Lower lobe of right lung (tissue), 2 donors: Measurements from ENCODE around the gene KCNC3. TPM values are rescaled to one million over a fixed set of nuclear protein-coding genes. Genes with fewer than 3 reads are reported as not detected.

Experiments used
- ATAC-seq, 2 donors: fragments of 200-7000 bp; cut with Tn5 transposase; one replicate each; pipeline ENCODE4 v1.9.1; 2020 to 2022; ENCODE audit warnings: mild to moderate bottlenecking in 2 of 2, moderate library complexity in 2 of 2
- DNase-seq: peaks from one replicate; pipeline ENCODE4 v3.0.0-alpha.2; 2020
- H3K27ac ChIP-seq: fragments of 200-600 bp; one replicate; pipeline ENCODE4 v1.8.0; 2022
- H3K27me3 ChIP-seq: fragments of 200-600 bp; one replicate; pipeline ENCODE4 v1.8.0; 2022; ENCODE audit warnings: low read depth
- H3K36me3 ChIP-seq: fragments of 200-600 bp; one replicate; pipeline ENCODE4 v1.8.0; 2022; ENCODE audit warnings: mild to moderate bottlenecking
- H3K4me1 ChIP-seq: fragments of 200-600 bp; one replicate; pipeline ENCODE4 v1.8.0; 2022
- H3K4me3 ChIP-seq: fragments of 200-600 bp; one replicate; pipeline ENCODE4 v1.8.0; 2022; ENCODE audit warnings: mild to moderate bottlenecking
- H3K9me3 ChIP-seq: fragments of 200-600 bp; one replicate; pipeline ENCODE4 v1.8.0; 2022
- intact Hi-C: fragments of 100-400 bp; cut with DNase I; formaldehyde crosslinking; loops from one replicate; pipeline ENCODE4 v1.11.0; 2022
- total RNA-seq: library from RNA; stranded (reverse); fragmentation: NEBNext Ultra II Directional; extraction: Animal tissue kit (Norgen Biotek cat#: 25700); gene quantifications from one replicate; pipeline ENCODE4 v1.2.1, GENCODE V29; 2021
- TF ChIP-seq, protein P1 (sequence below): fragments of 200-600 bp; IDR thresholded peaks from one replicate; pipeline ENCODE4 v1.8.0; 2022; ENCODE audit warnings: antibody characterized with exemption, mild to moderate bottlenecking
- donor health status: DM: no; HTN: yes; CAD: no; lungs with severe emphysema.

KCNC3 gene
- total RNA-seq, 1 donor from 2014 or later: 11.1 TPM

DNA sequence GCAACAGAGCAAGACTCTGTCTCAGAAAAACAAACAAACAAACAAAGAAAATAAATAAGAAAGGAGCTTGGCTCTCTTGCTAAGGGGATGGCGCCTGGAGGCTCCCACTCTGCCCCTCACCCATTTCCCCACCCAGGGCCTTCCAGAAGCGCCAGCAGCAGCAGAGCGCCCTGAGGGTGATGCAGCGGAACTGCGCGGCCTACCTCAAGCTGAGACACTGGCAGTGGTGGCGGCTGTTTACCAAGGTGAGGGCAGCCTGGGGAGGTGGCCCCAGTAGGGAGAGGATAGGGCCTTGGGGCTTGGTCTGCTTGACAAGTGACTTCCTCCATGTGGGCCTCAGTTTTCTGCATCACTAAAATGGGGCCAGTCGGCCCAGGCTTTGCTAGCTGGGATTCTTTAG, 66.0 kb downstream of the KCNC3 start:
- Histone ChIP-seq H3K27me3 (no peaks in the 10 kb centered on the region), H3K36me3 (peaks cover 18% of the 10 kb centered on the region), H3K4me3 (no peak overlapping the region), H3K4me1 (no peaks in the 10 kb centered on the region), H3K27ac (no peak overlapping the region), H3K9me3 (no peaks in the 10 kb centered on the region)
- DNase-seq (no peak), ATAC-seq (no peak)
- intact Hi-C loops: no loop called here
- TF ChIP-seq, protein P1, sequence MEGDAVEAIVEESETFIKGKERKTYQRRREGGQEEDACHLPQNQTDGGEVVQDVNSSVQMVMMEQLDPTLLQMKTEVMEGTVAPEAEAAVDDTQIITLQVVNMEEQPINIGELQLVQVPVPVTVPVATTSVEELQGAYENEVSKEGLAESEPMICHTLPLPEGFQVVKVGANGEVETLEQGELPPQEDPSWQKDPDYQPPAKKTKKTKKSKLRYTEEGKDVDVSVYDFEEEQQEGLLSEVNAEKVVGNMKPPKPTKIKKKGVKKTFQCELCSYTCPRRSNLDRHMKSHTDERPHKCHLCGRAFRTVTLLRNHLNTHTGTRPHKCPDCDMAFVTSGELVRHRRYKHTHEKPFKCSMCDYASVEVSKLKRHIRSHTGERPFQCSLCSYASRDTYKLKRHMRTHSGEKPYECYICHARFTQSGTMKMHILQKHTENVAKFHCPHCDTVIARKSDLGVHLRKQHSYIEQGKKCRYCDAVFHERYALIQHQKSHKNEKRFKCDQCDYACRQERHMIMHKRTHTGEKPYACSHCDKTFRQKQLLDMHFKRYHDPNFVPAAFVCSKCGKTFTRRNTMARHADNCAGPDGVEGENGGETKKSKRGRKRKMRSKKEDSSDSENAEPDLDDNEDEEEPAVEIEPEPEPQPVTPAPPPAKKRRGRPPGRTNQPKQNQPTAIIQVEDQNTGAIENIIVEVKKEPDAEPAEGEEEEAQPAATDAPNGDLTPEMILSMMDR: no peak

Other genes with a start within 250 kb of the KCNC3 start
- gene IZUMO2, start 166.1 kb downstream of the KCNC3 start, total RNA-seq: not detected
- 113 TPM for gene MYH14, start 125.8 kb downstream of the KCNC3 start, total RNA-seq
- 1,633 TPM for gene NAPSA, start 36.3 kb upstream of the KCNC3 start, total RNA-seq
- gene NR1H2, start 47.1 kb upstream of the KCNC3 start, total RNA-seq: 100 TPM
- 35.1 TPM for gene POLD1, start 55.0 kb upstream of the KCNC3 start, total RNA-seq
- 0.12 TPM for gene SPIB, start 89.6 kb upstream of the KCNC3 start, total RNA-seq
- gene MYBPC2, start 103.5 kb upstream of the KCNC3 start, total RNA-seq: not detected
- 95.6 TPM for gene EMC10, start 147.1 kb upstream of the KCNC3 start, total RNA-seq
- gene GARIN5A, start 147.5 kb upstream of the KCNC3 start, total RNA-seq: 2.2 TPM
- 40.4 TPM for gene JOSD2, start 181.8 kb upstream of the KCNC3 start, total RNA-seq
- gene ASPDH, start 184.5 kb upstream of the KCNC3 start, total RNA-seq: not detected
- 3.9 TPM for gene LRRC4B, start 239.1 kb upstream of the KCNC3 start, total RNA-seq